Inflammatory macrophage (primary cell): ENCODE measurements around the gene SRSF7.
"Not testable (repeated sequence)": the region's sequence is repeated elsewhere in the genome, so short reads cannot be mapped to it uniquely, and the experiment has no call there.

Experiments
- DNase-seq, 2 donors: peaks; one replicate each; pipeline ENCODE4 v3.0.0-alpha.2; 2020 to 2022

SRSF7 gene

DNA sequence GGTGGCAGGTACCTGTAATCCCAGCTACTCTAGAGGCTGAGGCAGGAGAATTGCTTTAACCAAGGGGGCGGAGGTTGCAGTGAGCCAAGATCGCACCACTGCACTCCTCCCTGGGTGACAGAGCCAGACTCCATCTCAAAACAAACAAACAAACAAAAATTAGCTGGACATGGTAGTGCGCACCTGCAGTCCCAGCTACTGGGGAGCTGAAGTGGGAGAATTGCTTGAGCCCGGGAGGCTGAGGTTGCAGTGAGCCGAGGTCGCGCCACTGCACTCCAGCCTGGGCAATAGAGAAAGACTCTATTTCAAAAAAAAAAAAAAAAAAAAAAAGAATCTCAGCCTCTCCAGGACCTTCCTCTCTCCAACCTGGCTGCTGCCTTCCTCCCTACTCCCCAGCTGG lies 20.1 kb downstream of the SRSF7 start:
- DNase-seq = no peak

DNA sequence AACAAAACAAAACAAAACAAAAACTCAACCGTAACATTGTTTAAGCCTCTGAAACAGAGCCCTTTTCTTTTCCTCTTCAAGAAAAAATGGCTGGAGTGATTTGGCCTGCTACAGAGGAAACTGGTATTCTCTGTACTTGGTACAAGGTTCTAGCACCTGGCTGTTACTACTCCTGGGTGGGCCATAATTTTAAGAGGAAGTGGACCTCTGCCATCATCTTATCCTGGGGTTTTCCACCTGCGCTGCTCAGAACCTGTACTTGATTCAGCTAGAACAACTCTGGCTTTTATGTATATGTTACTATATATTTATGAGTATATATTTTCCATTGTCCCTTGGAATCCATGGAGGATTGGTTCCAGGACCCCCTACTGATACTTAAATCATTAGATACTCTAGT lies 22.5 kb downstream of the SRSF7 start:
- DNase-seq = no peak

DNA sequence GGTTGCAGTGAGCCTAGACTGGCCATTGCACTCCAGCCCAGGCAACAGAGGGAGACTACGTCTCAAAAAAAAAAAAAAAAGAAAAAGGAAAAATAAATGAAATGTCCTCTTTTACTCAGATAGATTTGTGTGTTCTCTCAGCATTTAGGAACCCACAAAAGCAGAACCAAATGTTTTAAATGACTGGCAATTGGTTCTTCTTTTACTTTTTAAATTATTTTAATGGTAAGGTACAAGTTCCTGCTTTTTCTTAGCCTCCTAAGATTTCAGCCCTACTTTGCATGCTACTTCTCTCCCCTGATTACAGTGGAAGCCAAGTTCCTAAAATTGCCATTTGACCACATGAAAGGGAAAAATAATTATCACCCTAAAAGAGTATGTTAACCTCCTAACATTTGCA lies 23.5 kb downstream of the SRSF7 start:
- peak; percentile 28 to 64 for DNase-seq

DNA sequence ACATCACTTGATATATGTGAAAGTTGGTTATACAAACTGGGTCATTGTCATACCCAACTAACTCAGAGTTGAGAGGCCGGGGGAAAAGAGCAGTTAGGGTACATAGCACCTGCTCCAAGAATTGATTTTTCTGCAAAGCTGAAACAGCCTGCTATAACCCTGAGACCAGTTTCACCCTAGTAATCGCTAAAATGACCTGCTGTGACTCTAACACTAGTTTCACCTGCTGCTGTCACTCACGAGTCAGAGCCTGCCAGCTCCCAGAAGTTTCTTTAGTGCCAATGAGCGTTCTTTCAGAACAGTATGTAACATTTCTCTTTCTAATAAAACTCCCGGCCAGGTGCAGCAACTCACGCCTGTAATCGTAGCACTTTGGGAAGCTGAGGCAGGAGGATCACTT lies 28.0 kb downstream of the SRSF7 start:
- no peak for DNase-seq

DNA sequence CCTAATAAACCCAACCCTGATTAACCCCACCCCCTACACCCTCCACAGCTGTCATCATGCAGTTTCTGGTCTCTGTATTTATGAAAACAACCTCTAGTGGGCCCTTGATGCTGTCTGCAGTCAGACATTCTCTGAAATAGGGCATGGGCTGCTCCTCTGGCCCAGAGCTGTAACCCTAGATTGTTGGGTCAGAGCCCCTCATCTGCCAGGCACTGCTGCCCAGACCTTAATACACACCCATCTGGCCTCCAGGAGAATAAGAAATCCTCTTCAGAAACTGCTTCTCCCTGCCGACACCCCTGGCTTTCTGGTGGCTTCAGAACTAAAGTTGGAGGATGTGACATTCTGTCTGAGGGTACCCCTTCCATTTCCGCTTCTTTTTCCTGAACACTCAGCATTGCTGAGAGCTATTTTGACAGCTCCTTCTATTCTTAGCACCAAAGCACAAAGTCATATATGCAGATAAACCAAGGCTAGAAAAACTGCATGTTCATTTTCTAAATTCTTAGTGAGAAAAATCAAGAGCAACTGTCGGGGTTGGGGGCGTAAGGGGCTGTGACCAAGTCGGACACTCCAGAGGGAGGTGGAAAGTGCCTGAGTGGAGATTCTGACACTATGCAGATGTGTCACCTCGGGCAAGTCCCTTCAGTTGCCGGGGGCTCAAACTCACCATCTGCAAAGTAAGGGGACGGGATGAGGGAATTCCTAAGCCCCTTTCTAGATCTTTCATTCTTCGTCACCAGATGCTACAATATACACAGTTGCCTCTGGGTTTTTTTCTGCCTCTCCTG lies 28.7 kb downstream of the SRSF7 start:
- DNase-seq = no peak

DNA sequence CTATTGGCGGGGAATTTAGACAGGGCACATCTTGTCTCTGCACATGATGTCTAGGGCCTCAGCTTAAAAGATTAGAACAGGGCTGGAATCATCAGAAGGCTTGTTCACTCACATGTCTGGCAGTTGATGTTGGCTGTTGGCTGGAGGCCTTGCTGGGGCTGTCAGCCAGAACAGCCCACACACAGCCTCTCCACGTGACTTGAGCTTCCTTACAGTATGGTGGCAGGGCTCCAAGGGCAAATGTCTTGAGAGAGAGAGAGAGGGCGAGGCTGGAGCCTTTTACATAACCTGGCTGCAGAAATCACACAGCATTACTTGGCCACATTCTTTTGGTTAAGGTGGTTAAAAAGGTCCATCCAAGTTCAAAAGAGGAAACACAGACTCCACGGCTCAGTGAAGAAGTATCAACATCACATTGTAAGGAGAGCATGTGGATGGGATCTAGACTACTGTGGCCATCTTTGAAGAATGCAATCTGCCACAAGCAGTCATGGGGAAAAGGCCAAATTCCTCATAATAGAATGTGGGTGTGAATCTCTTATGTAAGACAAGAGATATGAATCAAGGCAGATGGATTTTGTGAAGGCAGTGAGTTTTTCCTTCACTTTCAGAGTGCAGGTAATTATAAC lies 30.4 kb downstream of the SRSF7 start:
- peak; percentile 83 to 91 for DNase-seq

DNA sequence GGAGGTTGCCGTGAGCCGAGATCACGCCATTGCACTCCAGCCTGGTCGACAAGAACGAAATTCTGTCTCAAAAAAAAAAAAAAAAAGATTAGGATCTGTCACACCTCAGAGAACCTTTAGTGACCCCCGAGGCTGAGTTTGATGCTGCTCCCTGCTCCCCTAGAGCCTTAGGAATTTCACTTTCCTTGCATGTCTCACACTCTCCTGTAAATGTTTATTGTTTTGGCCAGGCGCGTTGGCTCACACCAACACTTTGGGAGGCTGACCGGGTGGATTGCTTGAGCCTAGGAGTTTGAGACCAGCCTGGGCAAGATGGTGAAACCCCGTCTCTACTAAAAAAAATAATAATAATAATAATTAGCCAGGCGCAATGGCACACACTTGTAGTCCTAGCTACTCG lies 31.5 kb downstream of the SRSF7 start:
- DNase-seq = no peak

DNA sequence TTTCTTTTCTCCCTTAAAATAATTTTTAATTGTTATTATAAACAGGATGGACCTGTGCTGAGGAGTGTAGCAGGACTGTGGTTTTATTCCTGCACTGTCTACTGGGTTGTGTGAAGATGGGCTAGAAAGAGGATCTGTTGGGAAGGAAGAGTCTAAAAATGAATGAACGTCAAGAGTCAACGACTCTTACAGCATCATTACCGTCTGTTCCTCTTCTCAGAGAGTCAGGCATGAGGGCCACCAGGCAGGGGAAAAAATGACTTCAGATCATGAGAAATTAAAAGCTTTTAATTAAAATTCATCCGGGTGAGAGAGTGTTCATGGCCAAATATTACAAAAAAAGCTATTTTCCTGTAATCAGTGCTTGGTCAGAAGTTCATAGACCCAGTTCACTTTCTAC lies 32.6 kb downstream of the SRSF7 start:
- peak; percentile 41 to 56 for DNase-seq

DNA sequence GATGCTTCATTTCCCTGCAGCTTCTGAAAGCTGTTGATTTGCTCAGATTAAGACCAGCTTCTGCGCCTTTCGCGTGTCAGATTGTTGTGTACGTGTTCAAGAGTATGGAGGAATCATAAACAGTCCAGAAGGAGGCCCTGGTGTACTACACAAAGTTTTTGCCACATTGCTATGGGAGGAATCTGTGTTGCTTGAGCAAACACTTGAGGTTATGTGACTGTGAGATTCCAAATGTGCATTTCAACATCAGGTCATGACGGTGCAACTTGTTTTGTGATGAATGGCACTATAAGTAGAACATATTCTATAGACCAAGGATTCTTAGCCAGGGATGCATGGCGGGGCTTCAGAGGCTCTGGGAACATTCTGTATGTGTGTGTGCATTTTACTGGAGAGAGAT lies 35.0 kb downstream of the SRSF7 start:
- DNase-seq = peak; percentile 61 to 66

DNA sequence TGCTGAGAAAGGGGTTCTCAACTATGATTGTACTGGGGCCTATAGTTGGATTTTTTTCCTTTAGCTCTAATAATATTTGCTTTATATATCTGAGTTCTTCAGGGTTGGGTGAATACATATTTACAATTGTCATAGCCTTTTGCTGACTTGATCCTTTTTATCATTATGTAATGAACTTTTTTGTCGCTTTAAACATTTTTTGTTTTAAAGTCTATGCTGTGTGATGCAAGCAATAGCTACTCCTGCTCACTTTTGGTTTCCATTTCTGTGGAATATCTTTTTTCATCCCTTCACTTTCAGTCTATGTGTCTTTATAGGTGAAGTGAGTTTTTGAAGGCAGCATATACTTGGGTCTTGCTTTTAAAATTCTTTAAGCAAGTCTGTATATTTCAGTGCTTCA lies 36.2 kb downstream of the SRSF7 start:
- not testable (repeated sequence) for DNase-seq

DNA sequence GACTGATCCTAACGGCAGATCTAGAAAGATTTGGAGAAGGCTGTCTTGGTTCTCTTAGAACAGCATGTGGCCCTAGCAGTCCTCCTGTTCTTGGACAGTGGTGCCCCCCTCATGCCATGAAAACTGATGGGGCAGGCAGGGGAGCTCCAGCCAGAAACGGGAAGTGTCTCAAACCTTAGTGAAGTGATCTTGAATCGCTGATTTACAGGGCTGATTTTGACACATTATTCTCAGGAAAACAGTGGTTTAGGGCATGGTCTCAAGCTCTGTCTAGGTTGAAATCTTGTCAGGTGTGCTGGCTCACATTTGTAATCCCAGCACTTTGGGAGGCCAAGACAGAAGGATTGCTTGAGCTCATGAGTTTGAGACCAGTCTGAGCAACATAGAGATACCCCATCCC lies 37.8 kb downstream of the SRSF7 start:
- no peak for DNase-seq

DNA sequence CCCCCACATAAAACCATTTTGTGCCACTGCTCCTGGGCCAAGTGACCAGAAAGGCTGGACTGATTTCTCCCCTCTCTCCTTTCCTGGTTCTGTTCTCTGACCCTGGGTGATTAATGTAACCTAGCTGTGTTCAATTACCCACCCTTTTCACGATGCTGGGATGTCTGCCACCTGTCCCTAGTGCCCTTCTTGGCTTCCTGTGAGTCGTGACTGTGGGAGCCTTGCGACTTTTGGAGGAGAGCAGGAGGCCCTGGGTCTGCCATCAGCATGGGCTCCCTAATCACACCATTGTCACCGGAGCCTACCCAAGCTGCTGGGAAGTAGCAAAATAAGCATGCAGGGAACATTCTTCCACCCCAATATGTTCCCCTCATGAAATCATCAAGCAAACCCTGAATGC lies 38.3 kb downstream of the SRSF7 start:
- DNase-seq = no peak

DNA sequence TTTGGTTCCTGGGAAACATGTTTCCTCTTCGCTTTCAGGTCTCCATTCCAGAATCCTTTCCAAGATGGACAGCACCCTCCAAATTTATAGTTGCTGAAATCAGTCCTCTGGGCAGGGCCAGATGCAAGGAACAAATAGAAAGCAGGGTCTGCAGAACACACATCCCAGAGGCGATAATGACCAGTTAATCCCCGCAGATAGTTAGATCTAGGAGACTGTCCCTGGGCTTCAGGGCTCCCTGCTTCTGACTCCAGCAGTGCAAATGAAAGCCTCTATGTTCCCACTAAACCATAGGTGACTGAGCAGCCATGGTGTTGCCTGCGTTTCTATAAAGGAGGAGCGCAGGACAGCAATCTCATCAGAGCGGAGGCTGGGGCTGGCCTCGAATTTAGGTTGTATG lies 38.7 kb downstream of the SRSF7 start:
- DNase-seq = no peak

DNA sequence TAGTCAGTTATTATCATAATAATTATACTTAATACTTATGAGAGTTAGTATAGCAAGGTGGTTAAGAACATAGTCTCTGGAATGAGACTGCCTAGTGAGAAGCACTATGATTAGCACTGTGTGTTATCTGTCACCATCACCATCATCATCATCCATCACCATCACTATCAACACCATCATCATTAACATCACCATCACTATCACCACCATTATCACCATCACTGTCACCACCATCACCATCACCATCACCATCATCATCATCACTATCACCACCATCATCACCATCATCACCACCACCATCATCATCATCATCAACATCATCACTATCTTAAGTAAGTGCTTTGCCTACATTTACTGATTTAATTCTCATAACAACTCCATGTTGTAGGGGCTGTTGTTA lies 39.6 kb downstream of the SRSF7 start:
- no peak for DNase-seq

DNA sequence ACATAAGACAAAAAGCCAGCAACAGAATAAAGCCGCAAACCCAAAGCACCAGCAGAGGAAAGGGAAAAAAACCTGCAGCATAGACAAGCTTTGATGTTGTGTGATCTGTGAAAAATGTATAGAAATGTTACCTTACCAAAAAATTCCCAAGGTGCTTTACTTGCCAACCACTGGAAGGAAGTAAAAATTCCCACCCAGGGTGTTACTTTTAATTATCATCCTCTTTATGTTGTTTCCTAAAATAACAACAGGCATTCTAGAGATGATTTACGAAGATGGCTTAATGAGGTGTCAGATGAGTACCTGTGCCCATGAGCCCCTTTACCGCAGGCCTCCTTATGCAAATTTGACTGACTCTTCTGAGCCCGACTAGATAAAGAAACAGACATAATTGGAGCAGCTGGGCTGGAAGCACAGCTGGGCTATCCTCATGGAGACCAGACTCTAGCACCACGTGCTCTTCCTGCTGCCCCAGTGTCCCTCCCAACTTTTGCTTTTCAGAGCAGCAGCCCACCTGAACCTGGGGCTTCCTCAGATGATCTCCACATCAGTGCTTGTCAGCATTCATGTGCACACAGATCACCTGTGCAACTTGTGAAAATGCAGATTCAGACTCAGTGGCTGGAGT lies 41.5 kb downstream of the SRSF7 start:
- DNase-seq = no peak

DNA sequence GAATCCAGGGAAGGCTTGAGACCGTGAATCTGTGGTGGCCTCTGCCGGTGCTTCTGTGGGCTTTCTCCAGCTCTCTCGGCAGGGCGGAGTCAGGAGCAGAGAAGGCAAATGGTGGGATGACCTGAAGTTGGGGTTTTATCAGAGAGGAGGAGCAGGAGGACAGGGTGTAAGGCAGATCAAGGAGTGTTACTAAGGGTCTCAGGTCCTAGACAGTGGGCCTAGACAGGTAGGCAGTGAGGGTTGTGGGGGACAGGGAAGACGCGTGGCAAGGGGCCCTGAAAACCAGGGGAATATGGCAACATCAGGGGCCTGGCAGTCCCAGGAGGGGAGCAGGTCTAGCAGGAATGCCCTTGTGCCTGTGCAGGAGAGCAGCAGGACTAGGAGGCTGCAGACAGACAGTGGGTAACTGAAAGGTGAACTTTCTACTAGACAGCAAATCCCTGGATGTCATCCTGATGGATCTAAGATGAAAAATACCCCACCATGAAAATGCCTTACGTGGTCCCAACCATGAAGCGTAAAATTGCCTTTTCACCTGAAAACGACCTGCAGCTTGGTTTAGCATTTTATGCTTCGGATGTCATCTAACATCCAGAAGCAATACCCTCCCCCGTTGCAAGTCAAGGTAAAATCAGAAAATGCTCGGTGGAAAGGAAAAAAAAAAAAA lies 42.1 kb downstream of the SRSF7 start:
- no peak for DNase-seq

DNA sequence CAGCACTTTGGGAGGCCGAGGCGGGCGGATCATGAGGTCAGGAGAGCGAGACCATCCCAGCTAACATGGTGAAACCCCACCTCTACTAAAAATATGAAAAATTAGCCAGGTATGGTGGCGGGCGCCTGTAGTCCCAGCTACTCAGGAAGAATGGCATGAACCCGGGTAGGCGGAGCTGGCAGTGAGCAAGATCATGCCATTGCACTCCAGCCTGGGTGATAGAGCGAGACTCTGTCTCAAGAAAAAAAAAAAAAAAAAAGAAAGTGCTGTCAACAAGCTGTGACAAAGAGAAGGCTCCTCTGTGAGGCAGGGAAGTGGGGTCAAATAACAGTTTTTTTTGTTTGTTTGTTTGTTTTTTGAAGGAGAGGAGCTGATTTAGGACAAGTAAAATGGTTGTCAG lies 42.7 kb downstream of the SRSF7 start:
- not testable (repeated sequence) for DNase-seq

DNA sequence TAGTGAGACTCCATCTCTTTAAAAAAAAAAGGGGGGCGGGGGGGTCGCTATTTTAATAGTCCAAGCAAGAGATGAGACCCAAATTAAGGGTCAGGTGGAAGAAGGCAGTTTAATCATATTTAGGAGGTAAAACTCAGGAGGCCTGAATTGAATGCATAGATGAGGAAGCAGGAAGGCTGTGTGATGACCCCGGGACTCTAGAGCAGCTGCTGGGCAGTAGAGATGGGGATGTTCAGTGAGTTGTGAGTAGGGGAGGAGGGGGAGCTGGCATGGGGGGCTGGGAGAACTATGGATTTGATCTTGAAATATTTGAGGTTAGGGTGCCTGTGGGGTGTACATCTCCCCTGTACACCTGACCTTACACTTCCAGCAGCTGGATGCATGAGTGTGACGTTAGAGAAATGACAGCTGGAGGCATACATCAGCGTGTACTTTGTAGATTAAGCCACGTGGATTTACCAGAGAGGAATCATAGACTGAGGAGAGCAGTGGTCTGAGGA lies 44.3 kb downstream of the SRSF7 start:
- DNase-seq = no peak

DNA sequence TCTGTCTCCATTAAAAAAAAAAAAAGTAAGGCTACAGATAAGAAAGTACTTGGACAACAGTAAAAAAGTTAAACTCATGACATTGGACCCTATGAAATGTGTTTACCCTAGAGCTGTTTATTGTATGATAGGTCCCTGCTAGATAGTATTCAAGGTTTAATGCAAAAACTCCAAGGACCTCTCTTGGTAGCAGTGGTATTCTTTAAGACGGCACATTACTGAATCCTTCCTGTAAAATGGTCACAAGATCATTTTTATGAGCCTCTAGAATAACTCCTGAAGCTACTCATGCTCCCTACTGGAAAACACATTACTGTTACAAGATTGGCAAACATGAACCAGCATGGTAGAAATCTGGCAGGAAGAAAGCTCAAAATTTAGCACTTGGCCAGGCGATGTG lies 46.5 kb downstream of the SRSF7 start:
- DNase-seq = no peak

DNA sequence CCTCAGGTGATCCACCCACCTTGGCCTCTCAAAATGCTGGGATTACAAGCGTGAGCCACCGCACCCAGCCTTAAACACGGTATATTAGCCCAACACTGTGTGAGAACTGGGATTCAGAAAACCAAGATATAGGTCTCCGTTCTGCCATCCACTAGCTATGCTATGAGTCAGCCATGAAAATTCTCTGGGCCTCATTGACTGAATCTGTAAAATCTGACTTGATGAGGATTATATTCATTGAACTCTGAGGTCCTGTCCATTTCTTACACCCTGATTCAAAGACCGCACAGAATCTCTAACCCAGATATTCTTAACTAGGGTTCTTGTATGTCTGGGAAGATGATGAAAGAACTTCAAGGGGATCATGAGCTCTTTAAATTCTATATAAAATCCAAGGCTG lies 47.8 kb downstream of the SRSF7 start:
- DNase-seq = not testable (repeated sequence)

DNA sequence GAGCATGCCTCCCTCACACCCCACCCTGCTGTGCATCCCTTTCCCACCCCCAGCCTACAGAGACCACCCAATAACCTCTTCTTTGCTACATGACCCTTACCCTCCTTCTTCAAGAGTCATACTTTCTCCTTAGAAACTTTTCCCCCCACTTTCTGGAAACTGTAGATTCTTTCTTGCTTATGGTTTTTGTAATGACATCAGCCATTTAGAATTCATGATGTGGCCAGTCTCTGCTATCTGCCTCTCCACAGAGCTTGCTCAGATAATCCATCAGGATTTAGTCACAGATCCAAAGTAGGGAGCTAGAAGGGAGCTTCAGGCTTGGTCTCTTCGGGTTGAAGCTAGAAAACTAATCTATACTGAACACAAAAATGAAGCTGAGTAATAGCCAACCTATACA lies 48.7 kb downstream of the SRSF7 start:
- no peak for DNase-seq

DNA sequence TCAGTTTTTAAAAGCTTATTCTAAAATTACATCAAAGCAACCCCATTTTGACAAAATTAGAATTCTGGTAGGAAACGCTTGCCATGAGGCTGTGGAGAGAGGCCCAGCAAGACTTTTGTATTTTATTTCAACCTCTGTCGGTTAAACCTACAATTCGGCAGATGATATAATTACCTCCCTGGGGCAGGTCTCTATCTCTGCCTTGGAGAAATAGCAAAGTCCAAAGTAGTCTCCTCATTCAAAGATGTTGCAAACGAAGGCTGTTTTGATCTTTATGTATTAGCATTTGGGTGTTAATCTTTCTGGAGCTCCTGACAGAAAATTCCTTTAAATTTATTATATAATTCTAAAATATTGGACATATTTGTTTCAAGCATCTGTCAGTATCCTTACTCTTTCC lies 49.6 kb downstream of the SRSF7 start:
- no peak for DNase-seq

DNA sequence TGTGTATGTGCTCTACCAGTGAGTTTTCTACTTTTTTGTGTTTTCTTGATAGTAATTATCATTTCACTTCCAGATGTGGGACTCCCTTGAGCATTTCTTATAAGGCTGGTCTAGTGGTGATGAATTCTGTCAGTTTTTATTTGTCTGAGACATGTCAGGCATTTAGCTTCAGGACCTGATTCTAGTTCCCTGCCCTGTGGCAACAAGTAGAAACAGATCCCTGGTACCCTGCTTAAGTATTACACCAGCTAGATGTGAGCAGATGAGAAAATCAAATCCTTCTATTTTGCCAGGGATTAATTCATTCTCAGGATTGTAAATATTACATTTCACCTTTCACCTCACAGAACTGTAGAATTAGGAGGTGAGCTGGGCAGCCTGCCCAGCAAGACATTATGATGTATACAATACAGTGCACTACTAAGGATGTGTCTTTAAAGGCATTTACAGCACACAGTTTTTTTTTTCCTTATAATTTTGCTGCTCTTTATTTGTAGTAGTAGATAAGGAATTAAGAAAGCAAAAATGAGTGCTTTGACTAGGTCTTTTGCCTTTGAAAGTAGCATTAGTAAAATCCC lies 50.2 kb downstream of the SRSF7 start:
- no peak for DNase-seq
